Dedifferentiated amniotic fluid mesenchymal stem cell (primary cell): ENCODE measurements around the gene ASPSCR1.

Source experiments
- DNase-seq: peaks from one replicate; pipeline ENCODE4 v3.0.0-alpha.2; 2016; ENCODE audit errors: extremely low spot score

Gene ASPSCR1

GRCh38 chr17:82039695-82040299 lies 62.4 kb downstream of the ASPSCR1 start:
- no peak for DNase-seq

DNA sequence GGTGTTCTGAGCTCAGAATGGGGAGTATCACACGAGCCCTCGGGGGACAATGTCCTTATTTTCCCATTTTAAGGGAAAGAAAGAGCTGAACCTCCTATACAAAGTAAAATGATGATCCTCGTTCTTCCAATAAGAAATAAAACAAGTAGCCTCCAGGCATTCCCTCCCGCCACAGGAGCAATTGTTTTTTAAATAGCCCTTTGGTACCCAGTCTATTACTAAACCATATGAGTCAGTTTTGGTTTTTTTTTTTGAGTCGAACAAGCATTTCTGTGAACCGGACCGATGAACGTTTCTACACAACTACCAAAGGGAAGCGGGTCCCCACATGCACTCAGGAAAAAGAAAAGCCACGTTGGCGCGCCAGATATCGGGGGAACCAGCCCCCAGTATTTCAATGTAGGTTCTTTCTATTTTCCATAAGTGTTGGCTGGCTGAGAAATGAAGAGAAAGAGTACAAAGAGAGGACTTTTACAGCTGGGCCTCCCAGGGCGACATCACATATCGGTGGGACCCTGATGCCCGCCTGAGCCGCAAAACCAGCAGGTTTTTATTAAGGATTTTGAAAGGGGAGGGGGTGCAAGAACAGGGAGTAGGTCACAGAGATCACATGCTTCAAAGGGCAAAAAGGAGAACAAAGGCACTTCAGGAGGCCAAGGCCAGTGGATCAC lies 63.9 kb downstream of the ASPSCR1 start:
- no peak for DNase-seq

DNA sequence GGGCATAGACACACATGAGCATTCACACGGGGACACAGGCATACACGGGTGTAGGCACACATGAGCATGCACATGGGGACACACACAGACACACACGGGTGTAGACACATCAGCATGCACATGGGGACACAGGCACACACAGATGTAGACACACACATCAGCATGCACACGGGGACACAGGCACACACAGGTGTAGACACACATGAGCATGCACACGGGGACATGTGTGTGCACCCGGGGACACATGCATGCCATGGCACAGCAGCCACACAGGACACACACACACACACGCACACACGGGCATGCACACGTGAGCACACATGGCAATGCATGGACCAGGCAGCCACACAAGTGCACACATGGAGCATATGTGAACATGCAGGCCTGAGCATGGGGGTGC lies 65.2 kb downstream of the ASPSCR1 start:
- no peak for DNase-seq

GRCh38 chr17:82043507-82043906 lies 66.1 kb downstream of the ASPSCR1 start:
- DNase-seq, result no peak

DNA sequence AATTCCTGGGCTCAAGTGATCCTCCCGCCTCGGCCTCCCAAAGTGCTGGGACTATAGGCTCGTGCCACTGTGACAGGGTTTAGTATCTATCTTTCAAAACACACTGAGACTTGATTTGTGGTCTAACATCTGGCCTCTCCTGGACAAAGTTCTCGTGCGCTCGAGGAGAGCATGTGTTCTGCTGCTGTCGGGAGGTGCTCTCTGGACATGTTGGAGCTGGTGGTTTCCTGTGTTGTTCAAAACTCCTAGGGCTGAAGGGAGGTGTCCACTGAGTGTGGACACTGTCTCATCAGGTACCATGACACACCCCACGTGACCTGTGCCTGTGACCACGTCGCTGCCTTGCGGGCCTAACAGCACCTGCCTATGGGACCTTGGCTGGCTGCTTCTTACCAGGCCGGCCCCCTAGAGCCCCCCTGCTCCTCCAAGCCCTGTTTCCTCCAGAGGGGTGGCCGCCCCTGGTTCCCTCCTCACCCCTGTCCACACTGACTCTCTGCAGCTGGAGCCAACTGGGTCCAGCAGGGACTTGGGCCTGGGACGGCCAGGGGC lies 68.6 kb downstream of the ASPSCR1 start:
- DNase-seq, result no peak

DNA sequence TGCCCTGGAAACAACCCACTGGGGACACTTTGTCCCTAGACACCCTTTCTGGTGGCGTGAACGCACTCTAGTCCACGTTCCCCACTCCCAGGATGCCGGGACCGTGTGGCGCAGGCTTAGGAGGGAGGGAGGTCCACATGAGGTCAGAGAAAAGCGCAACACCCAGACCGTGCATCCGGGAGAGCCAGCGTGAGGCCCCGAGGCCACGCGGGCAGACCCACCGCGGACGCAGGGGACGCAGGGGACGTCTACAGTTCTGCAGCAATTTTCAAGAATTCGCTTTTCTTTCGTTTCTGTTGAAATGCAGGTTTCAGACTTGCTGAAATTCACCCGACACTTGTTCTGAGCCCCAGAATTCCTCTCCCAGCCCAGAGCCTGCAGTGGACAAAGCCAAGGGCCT lies 69.5 kb downstream of the ASPSCR1 start:
- DNase-seq, result no peak

DNA sequence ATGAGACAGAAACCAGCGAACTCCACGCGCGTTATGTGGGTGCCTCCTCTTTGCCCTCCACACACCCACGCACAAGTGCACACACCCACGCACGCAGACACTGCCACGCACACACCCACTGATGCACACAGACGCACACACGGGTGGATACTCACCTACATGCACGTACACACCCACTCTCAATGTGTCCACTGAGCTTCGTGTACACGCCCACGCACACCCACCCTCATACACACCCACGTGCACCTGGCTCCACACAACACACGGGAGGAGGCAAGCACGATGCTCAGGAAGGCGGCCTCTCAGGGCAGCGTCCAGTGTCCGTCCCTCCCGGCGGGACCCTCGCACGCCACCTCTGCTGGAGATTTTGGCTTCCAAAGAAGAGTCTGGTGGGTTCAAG lies 70.0 kb downstream of the ASPSCR1 start:
- DNase-seq, result no peak

GRCh38 chr17:82047914-82048570 lies 70.6 kb downstream of the ASPSCR1 start:
- DNase-seq, result no peak

- no peak for DNase-seq
These were observed 71.1 kb downstream of the ASPSCR1 start for GRCh38 chr17:82048571-82048971.

- DNase-seq, result no peak
These were observed 71.7 kb downstream of the ASPSCR1 start for GRCh38 chr17:82049106-82049505.

DNA sequence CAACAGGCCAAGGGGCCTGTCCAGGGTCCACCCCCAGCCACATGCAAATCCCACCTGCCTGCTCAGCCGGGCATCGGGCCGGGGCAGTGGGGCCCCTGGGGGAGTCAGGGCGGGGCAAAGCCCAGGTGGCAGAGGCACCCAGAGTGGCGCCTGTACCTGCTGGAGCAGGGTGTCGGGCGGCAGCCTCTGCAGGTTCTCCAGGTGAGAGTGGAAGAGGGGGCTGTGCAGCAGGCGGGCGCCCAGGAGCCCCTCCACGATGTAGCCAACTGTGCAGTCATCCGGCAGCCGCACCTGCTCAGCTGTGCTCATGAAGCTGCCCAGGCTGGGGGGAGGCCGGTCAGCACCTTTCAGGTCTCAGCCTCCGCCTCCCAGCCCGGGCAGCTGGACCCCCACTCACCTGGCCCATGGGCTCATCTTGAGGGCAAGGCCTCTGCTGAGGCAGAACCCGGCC lies 72.1 kb downstream of the ASPSCR1 start:
- no peak for DNase-seq

DNA sequence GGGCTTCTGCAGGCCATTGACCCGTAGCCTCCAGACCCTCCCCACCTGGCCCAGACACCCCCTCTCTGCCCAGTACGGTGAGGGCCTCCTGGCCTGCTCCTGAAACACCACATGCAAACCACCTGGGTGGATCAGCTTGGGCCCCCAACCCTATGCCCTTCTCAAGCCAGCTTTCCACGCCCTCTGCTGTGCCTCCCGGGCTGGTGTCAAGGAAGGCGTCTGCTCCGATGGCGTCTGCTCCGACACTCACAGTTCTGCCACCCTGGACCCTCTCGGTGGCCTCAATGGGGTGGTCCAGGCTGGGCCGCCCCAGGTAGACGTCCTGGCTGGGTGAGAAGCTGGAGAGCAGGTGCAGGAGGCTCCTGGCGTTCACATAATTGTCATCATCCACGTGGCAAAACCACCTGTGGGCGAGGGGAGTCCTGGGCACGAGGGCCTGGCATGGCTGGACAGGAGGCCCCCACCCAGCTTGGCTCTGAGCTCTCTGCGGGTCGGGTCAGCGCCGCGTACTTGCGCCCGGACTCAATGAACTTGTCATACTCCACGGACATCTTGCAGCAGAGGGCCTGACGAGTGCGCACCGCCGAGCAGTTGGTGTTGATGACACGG lies 72.8 kb downstream of the ASPSCR1 start:
- DNase-seq, result no peak

- no peak for DNase-seq
These were observed 73.6 kb downstream of the ASPSCR1 start for GRCh38 chr17:82050761-82051641.

DNA sequence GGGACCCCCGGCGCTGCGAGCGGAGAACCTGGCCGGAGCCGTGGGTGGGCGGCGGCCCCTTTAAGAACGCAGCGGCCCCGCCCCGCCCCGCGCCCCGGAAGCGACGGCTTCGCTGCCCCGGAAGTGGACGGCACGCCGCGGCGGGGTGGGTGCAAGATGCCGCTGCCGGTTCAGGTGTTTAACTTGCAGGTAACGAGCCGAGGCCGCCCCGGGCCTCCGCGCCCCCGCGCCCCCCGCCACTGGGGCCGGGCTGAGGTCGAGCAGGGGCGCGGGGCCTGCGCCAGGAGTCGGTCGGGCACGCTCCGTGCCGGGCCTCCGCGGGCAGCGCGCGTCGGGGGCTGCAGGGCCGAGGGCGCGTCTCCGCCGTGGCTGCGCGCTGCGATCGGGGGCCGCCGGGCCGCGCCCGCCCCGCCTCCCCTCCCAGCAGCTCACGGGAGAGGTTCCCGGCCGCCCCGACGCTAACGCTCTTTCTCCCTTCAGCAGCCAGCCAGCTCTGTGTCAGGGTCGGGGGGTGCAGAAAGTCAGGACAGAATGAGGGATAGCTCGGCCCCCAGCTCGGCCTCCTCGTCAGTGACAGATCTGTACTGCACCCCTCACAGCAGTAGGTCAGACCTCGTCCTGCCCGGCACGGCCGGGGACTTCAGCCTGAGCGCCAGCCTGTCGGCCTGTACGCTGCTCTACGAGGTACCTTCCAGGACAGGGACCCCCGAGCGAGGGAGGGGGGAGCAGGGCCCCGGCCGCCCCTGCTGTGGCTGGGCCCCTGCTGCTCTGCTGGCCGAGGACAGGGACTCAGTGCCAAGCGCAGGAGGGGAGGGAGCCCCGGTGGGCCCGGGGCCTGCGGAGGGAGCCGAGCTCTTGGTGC lies 74.6 kb downstream of the ASPSCR1 start, which contains the start of the genes GPS1 and RFNG:
Gene GPS1, plus strand, starts transcription at position 123 of the 862 bp plus-strand sequence. Its CDS starts 34 bp downstream, at position 157.
Gene RFNG, minus strand, starts transcription at position 36 of the 862 bp plus-strand sequence. CDS start 45 bp downstream, outside the sequence.
- DNase-seq, result no peak

DNA sequence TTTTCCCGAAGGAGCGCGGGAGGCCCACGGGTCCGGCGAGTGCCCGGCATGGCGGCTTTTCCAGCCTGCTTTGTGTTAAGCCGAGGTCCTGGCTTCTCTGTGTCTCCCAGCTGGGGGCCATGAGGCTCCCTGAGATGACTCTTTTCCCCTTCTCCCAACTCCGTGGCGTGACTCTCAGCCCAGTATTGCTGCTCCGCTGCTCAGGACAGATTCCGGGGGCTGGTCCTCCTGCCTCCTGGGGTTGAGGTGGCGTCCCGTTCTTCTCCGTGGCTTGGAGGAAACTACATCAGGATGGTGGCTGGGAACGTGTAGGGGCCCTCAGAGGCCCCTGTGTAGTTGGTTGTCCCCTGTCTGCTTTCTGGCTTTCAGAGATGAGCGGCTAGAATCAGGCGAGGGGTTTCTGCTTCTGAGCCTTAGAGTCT lies 75.2 kb downstream of the ASPSCR1 start:
- DNase-seq, result no peak

DNA sequence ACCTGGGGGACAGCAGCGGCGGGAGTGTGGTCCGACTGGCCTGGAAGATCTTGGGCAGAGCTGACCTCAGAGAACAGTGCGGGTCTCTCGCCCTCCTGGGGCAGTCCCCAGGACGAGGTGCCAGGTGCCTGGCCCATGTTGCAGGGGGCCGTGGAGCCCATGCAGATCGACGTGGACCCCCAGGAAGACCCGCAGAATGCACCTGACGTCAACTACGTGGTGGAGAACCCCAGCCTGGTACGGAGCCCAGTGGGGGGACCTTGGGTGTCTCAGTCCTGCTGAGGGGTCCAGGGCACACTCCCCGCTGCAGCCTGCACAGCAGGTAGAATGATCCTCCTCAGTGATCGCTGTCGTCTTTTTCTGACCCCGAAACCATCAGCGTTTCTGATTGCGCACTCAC lies 75.7 kb downstream of the ASPSCR1 start:
- DNase-seq, result no peak

DNA sequence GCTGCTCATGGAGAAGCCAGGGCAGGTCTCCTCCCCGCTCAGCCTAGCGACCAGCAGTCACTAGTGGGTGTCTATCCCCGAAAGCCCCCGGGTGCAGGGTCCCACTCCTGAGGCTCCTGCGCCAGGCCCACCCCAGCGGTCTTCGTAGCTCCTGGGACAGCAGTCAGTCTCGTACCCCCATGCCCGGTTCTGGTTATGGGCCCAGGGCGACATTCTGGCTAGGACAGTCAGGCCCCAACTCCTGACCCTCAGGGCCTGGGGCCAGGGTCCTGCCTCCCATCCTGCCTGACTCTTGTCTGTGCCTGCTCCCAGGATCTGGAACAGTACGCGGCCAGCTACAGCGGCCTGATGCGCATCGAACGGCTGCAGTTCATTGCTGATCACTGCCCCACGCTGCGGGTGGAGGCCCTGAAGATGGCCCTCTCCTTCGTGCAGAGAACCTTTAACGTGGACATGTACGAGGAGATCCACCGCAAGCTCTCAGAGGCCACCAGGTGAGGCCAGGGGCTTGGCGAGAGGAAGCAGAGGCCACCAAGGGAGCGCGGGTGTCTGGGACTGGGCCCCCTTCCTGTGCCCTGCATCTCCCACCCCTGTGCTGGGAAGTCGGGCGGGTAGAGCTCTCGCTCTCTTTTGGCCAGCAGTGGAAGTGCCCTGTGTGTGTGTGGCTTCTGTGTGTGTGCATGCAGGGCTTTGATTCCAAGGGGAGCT lies 76.3 kb downstream of the ASPSCR1 start:
- no peak for DNase-seq

DNA sequence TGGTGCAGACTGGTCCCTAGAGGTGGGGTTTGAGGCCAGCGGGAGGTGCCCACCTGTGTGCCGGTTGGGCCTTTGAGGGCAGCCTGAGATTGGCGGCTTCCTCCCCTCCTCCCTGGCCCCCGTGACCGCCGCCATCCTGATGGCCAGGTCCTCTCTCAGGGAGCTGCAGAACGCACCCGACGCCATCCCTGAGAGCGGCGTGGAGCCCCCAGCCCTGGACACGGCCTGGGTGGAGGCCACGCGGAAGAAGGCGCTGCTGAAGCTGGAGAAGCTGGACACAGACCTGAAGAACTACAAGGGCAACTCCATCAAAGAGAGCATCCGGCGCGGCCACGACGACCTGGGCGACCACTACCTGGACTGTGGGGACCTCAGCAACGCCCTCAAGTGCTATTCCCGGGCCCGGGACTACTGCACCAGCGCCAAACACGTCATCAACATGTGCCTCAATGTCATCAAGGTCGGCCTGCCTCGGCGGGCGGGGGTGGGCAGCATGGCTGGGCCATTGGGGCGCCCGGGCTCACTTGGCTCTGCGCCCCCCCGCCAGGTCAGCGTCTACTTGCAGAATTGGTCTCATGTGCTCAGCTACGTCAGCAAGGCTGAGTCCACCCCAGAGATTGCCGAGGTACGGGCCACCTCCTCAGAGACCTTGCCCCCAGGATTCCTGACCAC lies 77.1 kb downstream of the ASPSCR1 start:
- no peak for DNase-seq
